GM19023 (cell line): ENCODE measurements around the gene SLC39A7.
A peak's percentile ranks its signal among the peaks of the same experiment; 100 is the strongest.

ENCODE experiments used
- ATAC-seq: cut with Tn5 transposase; IDR thresholded peaks from one replicate; pipeline ENCODE4 v1.9.1; 2021; ENCODE audit warnings: mild to moderate bottlenecking, moderate library complexity; ENCODE audit not compliant: unreplicated experiment

The SLC39A7 gene, protein sequence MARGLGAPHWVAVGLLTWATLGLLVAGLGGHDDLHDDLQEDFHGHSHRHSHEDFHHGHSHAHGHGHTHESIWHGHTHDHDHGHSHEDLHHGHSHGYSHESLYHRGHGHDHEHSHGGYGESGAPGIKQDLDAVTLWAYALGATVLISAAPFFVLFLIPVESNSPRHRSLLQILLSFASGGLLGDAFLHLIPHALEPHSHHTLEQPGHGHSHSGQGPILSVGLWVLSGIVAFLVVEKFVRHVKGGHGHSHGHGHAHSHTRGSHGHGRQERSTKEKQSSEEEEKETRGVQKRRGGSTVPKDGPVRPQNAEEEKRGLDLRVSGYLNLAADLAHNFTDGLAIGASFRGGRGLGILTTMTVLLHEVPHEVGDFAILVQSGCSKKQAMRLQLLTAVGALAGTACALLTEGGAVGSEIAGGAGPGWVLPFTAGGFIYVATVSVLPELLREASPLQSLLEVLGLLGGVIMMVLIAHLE

DNA sequence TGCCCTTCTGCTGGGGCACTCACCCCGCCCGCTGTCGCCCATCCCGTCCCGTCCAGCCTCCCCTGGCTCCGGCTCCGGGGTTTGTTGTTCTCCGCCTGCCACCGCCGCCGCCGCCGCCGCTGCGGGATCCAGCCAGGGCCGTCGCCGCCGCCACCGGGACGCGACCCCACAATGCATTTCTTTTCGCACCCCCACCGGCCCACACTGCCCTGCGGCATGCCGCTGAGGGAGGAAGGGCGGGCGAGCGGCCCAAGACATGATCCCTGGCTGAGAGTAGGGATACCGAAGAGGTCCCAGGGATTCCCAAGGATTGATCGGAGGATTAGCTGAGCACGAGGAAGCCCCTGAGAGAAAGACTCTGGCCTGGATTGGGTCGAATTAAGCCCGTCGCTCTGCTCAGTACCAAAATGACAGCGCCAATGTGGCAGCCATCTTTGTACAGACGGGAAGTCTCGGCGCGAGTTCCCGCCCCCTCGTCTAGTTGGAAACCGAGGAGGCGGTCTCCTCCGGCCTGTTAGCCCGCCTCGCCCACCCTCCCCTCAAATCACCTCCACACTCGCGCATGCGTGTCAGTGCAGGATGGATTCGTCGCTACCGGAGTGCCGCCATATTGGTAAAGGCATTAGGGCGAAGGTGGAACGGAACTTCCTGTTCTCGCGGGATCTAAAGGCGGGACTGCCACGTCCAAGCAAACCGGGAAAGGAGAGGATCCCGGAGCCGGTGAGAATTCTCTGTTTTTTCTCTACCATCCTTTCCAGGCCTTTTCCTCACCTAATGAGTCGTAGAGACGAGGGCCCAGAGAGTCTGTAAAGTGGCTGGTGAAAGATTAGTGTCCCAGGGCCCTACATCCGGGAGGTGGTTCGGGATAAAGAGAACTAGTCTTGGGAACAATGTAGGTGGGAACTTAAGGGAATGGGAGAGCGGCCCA is at the start of gene SLC39A7, which contains the start of gene RXRB:
TSS of gene SLC39A7 (plus strand) at position 649 of the 928 bp plus-strand sequence. CDS start 379 bp downstream, outside the sequence.
TSS of gene RXRB (minus strand) at position 447 of the 928 bp plus-strand sequence. CDS start at position 258, 189 bp downstream.
- peak; percentile 46 for ATAC-seq

DNA sequence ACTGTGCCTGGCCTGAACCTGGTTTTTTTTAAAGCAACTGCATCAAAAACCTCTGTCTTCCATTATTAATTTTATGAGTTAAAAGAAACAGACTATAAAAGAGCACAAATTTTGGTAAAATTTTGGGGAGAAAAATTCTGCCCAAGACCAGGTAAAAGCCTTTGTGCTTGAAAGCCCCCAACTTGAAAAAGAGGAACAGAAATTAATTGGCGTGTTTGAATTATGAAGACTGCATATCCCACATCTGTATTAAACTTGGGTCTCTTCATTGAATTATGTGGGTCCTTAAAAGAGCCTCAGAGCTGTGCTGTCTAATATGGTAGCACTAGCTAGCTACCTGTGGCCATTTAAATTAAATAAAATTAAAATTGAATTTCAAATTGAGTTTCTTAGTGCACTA is 49.6 kb upstream of the SLC39A7 start:
- no peak for ATAC-seq

- ATAC-seq = no peak
These were observed 46.3 kb upstream of the SLC39A7 start for GRCh38 chr6:33154349-33154748.

GRCh38 chr6:33156561-33156960 is 44.1 kb upstream of the SLC39A7 start:
- no peak for ATAC-seq

DNA sequence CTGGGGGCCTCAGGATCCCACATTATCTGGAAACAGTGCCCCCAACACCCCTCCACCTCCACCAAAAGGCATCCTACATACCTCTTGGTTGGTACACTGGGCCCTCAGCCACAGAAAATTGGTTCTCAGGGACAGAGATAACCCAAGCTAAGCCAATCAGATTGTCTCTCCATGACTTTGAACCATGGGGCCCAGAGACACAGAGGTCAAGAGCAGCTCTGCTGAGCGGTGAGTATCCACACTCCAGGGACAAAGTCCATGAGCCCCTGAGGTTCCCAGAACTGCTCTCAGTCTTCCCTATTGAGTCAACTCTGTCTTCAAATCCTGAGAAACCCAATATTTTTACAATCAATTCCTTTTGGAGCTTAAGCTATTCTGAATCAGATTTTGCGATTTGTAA is 43.7 kb upstream of the SLC39A7 start:
- ATAC-seq = no peak

GRCh38 chr6:33160096-33160495 is 40.6 kb upstream of the SLC39A7 start:
- ATAC-seq = no peak

DNA sequence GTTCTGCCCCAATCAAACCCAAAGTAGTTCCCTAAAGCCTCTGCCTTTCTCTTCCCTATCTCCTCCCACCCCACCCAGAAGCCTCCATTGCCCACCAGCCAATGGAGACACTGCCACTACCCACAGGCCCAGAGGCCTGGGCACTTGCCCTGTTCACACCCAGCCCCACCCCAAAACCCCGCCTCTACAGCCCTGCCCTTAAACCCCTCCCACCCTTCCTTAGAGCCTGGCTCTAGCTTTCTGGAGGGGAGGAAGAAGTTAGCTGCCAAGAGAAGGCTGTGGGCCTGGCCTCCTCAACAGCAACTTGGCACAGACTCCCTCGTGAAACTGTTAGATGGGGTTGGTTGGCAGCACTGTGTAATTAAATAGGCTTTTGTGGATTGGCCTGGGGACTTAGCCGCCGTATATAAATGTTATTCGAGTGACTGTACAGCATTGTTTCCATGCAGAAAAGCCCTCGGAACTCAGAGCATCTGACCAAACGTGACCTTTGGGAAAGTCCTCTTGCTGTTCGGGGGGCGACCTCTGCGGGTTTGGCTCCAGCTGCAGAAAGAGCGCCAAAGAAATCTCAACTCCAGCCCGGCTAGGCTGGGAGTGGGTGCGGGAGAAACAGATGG is 39.8 kb upstream of the SLC39A7 start:
- no peak for ATAC-seq

DNA sequence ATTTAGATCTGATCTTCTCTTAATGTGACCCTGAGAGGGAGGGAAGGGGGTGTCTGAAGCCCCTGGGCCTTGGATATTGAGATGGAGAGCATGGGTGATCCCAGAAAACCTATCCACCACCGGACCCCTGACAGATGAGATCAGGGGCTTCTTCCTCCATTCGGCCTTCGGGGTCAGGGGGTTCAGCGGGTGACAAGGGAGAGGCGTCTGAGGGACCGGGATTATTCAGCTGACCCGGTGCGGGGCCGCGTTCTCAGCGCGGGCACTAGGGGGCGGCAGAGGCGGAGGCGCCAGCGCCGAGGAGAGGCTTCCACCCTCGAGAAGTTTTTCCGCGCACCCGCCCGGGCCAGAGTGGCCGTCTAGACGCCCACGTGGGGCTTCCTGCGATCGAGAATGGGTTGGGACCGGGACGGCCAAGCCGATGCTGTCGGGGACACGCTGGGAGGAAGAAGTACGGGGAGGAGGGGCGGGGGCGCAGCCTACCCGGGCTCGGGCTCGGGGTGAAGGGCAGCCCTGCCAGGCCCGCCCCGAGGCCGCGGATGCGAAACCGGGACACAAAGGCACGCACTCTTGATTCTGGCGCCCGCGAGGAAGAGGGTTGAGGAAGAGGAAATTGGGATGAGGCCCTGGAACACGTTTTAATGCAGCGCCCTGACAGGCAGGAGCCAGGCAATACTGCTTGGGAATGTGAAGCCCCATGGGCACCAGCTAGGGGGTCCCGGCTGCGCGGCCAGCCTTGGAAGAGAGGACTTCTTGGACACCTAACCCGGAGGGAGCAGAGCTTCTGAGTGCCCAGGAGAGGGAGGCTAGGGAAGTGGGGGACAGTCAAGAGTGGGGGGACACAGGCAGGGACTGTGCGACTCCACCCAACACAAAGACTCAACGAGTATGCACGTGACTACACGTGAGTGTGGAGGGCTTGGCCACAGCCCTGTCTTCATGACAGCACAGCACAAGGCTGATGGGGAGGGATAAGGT is 39.0 kb upstream of the SLC39A7 start:
- no peak for ATAC-seq

DNA sequence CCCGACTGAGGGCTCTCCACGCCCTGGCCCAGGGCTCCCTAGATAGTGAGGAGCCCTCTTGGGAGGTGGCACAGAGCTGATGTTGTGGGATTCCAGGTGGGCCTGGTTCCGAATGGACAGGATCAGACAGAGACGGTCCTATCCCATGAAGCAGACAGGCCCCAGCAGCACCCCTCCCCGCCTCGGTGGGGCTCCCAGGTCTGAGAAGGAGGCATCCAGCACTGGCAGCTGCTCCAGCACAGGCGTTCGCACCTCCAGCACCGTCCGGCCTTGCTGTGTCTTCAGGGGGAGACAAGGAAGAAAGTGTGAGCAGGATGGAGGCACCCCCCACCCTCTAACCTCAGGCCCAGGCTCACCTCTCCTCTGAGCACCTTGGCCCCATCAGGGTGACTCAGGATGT is 37.1 kb upstream of the SLC39A7 start:
- no peak for ATAC-seq

- ATAC-seq = no peak
These were observed 36.5 kb upstream of the SLC39A7 start for GRCh38 chr6:33164176-33164575.

DNA sequence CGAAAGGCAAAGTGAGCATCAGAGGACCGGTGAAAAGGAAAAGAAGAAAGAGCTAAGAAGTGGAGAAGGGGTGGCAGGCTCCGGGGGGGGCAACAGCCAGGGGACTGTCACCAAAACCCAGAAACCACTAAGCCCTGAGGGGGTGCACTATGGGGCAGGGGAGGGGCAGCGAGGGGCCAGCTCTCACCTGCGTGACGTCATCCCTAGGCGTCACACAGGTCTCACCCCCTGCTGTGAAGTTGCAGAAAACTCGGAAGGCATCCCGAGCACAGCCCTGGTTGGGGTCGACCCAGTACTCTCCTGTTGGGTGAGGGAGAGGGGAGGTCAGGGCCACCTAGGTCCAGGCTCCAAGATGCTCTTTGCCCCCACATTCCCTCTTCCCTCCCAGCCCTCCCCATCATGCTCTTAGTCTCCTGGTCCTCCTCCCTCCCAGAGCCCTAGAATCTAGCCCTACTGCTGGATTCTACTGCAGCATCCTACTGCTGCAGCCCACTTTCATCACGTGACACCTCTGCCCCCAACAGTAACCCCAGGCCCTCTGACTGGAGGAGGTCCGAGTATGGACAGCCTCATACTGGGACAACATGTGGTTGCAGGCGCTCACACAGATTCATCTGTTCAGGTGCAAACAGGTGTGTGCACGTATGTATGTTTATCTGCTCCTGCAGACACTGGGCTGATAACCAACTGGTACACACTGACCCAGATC is 35.8 kb upstream of the SLC39A7 start:
- no peak for ATAC-seq

DNA sequence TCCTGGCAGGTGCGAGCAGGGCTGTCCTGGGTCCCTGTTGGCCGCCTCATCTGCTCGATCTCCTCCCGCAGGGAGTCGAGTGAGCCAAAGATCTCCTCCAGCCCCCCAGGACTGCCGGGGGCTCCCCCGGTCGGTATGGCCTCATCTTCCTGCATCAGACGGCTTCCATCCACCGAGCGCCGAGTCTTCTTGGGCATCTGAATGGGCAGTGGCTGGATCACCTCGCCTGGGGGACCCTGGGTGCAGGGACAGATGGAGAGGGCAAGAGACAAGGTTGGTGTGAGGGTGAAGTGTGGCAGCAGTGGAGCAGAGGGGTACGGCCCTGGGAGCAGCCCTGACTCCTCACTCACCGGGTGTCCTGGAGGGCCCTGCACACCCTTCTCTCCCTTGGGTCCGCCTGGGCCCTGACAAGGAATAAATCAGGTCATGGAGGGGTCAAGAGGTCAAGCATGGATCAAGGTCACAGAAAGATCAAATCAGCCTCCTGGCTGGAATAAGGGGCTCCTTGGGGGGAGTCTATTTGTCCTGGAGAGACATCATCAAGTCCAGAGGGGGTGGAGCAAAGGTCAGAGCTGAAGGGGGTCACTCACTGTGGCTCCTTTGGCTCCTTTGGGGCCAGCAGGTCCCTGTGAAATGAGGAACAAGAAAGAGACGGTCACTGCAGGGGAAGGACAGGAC is 34.9 kb upstream of the SLC39A7 start:
- ATAC-seq = no peak

- no peak for ATAC-seq
These were observed 34.3 kb upstream of the SLC39A7 start for GRCh38 chr6:33166363-33166762.

DNA sequence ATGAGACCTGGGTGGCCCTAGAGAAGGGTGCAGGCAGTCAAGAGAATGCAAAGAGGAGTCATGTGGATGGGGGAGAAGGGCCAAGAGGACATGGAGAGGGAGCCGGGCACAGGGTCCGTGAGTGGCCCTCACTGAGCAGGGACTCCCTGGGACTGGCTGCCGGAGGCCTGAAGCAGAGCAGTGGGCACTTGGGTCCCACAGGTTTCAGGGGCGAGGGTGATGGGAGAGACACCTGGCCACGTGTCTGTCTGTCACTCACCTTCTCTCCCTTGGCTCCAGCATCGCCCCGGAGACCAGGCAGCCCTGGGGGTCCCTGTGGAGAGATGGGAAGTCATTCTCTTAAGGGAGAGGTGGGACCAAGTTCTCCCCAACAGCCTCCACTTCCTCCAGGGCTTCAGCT is 33.9 kb upstream of the SLC39A7 start:
- ATAC-seq = no peak

DNA sequence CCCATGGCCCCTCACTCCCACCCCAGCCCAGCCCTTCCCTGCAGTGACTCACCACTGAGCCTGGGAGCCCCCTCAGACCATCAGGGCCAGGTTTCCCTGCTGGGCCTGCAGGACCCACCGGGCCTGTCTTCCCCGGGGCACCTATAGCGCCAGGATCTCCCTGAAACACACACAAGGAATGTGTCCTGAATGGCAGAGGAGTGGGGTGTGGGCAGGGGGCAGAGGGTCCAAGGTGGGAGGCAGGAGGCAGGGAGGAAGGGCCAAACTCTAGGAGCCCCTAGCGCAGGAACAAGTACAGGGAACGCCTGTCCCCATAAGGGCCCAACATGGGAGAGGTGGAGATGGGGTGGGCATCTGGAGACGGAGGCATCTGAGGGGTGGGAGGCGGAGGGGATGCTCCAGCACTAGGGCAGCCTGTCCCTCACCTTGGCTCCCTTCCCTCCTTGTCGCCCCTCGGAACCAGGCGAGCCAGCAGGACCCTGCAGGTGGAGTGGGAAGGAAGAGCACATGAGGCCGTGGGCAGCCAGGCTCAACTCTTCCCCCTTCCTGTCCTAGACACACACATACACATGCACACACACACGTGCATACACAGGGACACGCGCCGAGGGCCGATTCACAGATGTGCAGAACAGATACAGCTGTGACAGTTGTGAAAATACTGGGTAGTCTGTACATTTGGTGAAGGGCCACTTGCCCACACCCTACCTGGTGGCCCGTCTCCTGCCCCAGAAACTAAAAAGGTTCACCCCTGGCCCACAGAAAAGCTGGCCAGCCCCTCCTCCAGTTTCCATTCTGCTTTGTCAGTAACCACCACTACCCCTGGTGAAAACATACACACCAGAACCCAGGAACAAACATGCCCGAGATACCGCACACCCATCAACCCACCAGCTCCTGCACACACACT is 33.0 kb upstream of the SLC39A7 start:
- no peak for ATAC-seq

DNA sequence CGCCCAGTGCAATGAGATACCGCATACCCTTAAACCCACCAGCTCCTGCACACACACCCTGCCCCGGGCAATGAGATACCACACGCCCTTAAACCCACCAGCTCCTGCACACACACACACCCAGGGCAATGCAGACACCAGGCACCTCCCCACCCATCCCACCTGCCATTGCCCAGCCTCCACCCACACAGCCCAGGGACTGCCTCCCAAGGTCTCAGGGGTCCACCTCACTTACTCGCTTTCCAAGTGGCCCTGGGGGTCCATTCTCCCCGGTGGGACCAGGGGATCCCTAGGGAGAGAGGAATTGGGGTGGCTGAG is 32.4 kb upstream of the SLC39A7 start:
- ATAC-seq = no peak

DNA sequence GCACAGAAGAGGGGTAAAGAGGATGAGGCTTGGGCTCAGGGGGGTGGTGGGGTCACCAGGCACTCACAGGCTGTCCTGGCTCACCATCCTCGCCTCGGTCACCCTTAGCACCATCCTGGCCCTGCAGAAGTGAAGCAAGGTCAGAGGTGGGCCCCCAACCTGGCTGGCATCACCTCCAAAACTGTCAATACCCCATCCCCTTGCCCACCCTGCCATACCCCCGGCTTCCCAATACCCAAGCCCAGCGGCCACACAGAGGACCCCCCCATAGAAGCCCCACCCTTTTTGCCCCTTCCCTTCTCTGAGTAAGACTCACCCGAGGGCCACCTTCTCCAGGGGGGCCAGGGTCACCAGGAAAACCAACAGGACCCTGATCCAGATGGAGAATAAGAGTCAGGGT is 32.0 kb upstream of the SLC39A7 start:
- ATAC-seq = no peak
